Measurements from ENCODE around the gene RPL3. TPM values are rescaled to one million over a fixed set of nuclear protein-coding genes. Genes with fewer than 3 reads are reported as not detected.

Gene RPL3
- total RNA-seq, 1 donor from 2014 or later = 2,294 TPM

DNA sequence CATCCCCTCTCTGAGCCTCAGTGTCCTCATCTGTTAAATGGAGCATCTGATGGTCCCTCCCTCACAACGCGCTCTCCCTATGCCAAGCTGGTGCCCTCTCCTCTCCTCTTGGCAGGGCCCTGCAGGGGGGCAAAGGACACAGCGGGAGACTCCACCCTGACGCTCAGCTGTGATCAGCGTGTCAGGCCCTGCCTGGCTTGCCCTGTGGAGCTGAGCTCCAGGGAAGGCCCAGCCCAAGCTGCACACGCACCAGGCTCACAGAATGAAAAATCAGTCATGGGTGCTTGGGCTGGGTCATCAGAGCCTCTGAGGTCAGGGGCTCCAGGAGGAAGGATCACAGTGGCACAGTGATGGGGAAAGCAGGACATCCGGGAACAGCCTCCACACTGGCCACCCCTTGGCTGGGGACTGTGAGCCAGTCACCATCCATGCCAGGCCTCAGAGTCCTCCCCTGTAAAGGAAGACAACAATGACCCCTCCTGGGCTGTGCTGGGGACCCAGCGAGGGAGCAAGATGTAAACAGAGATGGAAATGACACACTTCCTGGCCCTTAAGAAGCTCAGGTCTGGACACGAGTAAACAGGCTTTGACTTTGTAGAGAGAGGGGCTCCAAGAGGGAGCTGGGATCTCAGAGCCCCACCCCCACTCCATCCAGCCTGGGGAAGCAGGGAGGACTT lies 36.6 kb downstream of the RPL3 start:
- Mint-ChIP-seq H3K4me1 (peaks cover 32% of the 10 kb centered on the region), H3K36me3 (ENCODE audit: low read depth) (no peaks in the 10 kb centered on the region), H3K9me3 (no peaks in the 10 kb centered on the region), H3K27me3 (ENCODE audit: low read depth) (no peaks in the 10 kb centered on the region), H3K27ac (ENCODE audit: unreplicated experiment) (peak overlapping the region; percentile 83), H3K4me3 (no peak overlapping the region)
- no peak for DNase-seq (ENCODE audit: low read depth, low spot score)
- TF ChIP-seq CTCF (conservative IDR thresholded peaks at IDR 0.05) = no peak

DNA sequence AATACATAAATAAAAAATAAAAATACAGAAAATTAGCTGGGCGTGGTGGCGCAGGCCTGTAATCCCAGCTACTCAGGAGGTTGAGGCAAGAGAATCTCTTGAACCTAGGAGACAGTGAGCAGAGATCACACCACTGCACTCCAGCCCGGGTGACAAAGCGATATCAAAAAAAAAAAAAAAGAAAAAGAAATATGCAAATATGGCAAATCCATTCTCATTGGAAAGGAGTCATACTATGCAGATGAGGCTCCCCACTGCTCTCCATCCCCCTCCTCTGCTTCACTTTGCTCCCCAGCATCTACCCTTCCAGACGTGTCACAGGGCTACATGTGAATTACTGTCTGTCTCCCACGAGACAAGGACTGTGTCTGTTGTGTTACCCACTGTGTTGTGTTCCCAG lies 38.3 kb downstream of the RPL3 start:
- peaks cover 25% of the 10 kb centered on the region for H3K4me1 Mint-ChIP-seq
- no peak for TF ChIP-seq CTCF (conservative IDR thresholded peaks at IDR 0.05)
- no peak overlapping the region for H3K4me3 Mint-ChIP-seq
- no peaks in the 10 kb centered on the region for H3K36me3 Mint-ChIP-seq (ENCODE audit: low read depth)
- H3K27ac Mint-ChIP-seq (ENCODE audit: unreplicated experiment) = no peak overlapping the region
- no peak for DNase-seq (ENCODE audit: low read depth, low spot score)
- H3K9me3 Mint-ChIP-seq = no peaks in the 10 kb centered on the region
- H3K27me3 Mint-ChIP-seq (ENCODE audit: low read depth) = no peaks in the 10 kb centered on the region

- H3K4me3 Mint-ChIP-seq = no peak overlapping the region
- no peak overlapping the region for H3K27ac Mint-ChIP-seq (ENCODE audit: unreplicated experiment)
- H3K36me3 Mint-ChIP-seq (ENCODE audit: low read depth) = no peaks in the 10 kb centered on the region
- H3K9me3 Mint-ChIP-seq = no peaks in the 10 kb centered on the region
- peaks cover 25% of the 10 kb centered on the region for H3K4me1 Mint-ChIP-seq
- TF ChIP-seq CTCF (conservative IDR thresholded peaks at IDR 0.05) = no peak
- no peaks in the 10 kb centered on the region for H3K27me3 Mint-ChIP-seq (ENCODE audit: low read depth)
- DNase-seq (ENCODE audit: low read depth, low spot score) = no peak
These were observed 39.2 kb downstream of the RPL3 start for GRCh38 chr22:39280250-39280649.

DNA sequence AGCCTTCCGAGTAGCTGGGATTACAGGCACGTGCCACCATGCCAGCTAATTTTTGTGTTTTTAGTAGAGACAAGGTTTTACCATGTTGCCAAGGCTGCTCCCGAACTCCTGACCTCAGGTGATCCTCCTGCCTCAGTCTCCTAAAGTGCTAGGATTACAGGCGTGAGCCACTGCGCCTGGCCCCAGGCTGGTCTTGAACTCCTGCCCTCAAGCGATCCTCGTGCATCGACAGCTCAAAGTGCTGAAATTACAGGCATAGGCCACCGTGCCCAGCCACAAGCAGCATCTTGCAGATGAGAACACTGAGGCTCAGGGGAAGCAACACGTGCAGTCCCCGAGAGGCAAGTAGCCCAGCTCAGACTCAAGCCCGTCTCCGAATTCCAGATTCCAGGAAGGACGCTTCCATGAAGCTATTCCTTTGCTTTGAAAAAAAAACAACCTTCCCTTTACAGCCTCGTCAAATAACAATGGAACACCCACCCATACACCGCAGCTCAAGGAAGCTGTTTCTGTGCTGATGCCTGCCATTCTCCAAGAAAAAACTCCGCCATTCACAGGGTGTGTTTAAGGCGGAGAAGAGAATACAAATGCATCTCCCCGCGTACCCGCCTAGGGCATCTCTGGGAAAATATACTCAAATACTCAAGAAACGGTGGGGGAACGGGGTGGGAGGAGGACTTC lies 40.1 kb downstream of the RPL3 start:
- Mint-ChIP-seq H3K9me3 (no peaks in the 10 kb centered on the region), H3K36me3 (ENCODE audit: low read depth) (no peaks in the 10 kb centered on the region), H3K27ac (ENCODE audit: unreplicated experiment) (peak overlapping the region; percentile 90), H3K27me3 (ENCODE audit: low read depth) (no peaks in the 10 kb centered on the region), H3K4me3 (no peak overlapping the region), H3K4me1 (peaks cover 25% of the 10 kb centered on the region)
- no peak for DNase-seq (ENCODE audit: low read depth, low spot score)
- TF ChIP-seq CTCF (conservative IDR thresholded peaks at IDR 0.05) = no peak

GRCh38 chr22:39278040-39278439 lies 41.4 kb downstream of the RPL3 start:
- Mint-ChIP-seq H3K27ac (ENCODE audit: unreplicated experiment) (no peak overlapping the region), H3K4me3 (no peak overlapping the region), H3K9me3 (no peaks in the 10 kb centered on the region), H3K27me3 (ENCODE audit: low read depth) (no peaks in the 10 kb centered on the region), H3K36me3 (ENCODE audit: low read depth) (no peaks in the 10 kb centered on the region), H3K4me1 (peaks cover 20% of the 10 kb centered on the region)
- TF ChIP-seq CTCF (conservative IDR thresholded peaks at IDR 0.05) = no peak
- no peak for DNase-seq (ENCODE audit: low read depth, low spot score)
